Measurements from ENCODE around the gene NHP2.
"Not testable (repeated sequence)": the region's sequence is repeated elsewhere in the genome, so short reads cannot be mapped to it uniquely, and the experiment has no call there.

NHP2 gene

GRCh38 chr5:178153530-178154340 is at the start of gene NHP2:
TSS of gene NHP2 (minus strand) at chr5:178153885. CDS start at chr5:178153817, 68 bp downstream.
- peak; percentile 96 for DNase-seq

GRCh38 chr5:178202541-178202940 is 48.9 kb upstream of the NHP2 start:
- no peak for DNase-seq

GRCh38 chr5:178201927-178202235 is 48.2 kb upstream of the NHP2 start:
- DNase-seq: no peak

DNA sequence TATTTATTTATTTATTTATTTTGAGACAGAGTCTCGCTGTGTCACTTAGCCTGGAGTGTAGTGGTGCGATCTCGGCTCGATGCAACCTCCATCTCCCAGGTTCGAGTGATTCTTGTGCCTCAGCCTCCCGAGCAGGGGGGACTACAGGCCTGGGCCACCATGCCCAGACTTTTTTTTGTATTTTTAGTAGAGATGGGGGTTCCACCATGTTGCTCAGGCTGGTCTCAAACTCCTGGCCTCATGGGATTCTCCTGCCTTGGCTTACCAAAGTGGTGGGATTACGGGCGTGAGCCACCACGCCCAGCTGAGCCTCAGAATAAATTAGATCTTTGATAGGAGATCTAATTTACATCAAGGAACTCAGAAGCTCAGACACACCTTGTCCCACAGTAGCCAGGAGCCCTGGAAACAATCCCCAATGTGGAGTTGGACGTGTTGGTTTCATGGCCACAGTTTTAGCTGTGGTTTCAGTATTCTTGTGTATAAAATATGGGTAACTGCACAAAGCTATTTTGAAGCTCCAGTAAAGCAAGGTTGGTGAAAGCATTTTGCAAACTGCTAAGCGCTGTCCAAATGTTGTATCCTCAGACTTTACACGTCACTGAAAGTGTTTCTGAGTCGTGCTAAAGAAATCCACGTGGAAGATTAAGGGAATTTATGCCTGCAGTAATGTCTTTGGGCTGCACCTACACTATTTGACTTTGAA is 47.7 kb upstream of the NHP2 start:
- no peak for DNase-seq

DNA sequence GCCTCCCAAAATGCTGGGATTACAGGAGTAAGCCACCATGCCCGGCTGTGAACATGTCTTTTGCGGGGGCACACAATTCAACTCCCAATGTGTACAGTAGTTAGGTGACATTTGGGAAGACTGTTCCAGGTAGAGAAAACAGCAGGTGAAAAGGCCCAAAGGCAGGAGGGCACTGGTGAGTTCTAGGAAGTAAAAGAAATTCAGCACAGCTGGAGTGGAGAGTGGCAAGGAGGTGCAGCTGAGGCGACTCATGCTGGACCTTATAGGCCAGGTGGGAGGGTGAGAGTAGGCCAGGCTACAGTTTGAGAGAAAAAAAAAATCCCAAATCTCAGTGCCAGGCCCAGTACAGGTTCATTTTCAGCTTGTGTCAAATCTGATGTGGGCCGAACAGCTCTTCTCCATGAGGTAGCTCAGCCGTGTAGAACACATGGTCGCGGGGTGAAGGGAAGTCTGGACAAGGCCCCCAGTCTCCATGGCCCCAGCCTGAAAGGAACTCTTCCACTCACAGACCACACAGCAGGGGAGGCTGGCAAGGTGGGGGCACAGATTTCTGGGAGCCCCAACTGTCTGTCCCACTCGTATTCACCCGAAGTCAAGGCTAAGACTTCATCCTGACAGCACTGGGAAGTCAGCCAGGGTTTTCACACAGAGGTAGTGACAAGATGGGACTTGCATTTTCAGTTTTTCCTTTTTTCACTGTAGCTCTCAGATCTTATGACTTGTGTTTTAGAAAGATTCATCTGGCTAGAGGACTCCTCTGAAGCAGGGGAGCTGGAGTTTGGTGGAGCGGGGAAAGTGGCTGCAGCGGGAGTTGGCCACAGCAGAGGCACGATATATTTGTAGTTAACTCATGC is 46.1 kb upstream of the NHP2 start:
- DNase-seq: no peak

DNA sequence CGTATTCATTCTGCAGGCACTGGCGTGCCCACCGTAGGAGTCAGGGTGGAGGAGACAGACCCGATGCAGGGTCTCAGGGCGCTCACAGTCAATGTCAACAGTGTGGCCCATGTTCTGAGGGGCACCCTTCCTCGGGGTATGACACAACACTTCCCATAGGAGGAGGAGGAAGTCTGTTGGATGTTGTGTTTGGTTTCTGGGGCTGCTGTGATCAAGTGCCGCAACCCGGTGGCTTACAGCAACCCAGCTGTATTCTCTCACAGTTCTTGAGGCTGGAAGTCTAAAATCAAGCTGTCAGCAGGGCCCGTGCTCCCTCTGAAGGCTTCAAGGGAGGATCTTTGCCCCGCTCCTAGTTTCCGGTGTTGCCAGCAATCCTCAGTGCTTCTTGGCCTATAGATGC is 45.0 kb upstream of the NHP2 start:
- DNase-seq: no peak

GRCh38 chr5:178198151-178198550 is 44.5 kb upstream of the NHP2 start:
- DNase-seq: not testable (repeated sequence)

GRCh38 chr5:178196986-178197385 is 43.3 kb upstream of the NHP2 start:
- no peak for DNase-seq

DNA sequence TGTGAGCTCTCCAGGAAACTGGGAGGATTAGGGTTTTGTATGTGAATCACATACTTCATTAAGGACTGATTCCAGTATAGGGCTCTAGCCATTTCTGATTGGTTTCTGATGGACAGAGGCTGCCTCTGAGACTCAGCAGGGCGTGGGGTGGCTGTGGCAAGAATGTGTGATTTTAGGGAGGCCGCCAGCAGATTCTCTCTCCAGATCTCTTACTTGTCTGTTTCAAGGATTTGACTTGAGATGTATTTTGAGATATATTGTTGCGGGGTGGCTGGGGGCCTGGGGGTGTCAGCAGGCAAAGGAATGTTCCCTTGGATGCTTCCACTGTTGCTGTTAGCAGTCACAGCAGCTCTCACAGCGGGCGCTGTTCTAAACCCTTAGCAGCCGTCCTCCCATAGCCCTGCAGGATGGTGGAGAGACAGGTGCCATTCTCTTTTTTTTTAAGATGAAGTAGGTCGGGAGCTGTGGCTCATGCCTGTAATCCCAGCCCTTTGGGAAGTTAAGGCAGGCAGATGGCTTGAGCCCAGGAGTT is 42.7 kb upstream of the NHP2 start:
- DNase-seq: no peak

DNA sequence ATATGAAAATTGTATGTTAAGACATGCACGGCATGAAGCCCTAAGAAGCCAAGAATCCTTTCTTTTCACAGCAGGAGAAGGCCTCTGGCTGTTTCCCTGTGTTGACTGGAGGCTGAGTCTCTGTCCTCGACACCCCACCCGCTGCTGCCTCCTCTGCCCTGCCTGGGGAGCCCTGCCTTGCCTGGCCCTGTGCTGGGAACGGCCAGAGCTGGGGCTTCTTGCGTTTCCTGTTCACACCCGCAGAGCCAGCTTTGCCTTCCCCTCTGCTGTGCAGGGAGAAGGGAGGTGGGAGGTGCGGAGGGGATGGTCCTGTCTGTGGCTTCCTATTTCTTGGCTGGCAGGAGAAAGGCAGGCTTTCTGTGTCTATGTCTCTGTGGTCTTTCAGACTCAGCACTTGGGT is 40.3 kb upstream of the NHP2 start:
- no peak for DNase-seq

GRCh38 chr5:178193251-178193809 is 39.6 kb upstream of the NHP2 start:
- no peak for DNase-seq

GRCh38 chr5:178192787-178193186 is 39.1 kb upstream of the NHP2 start:
- no peak for DNase-seq

- DNase-seq: no peak
Observed at GRCh38 chr5:178192244-178192643, 38.6 kb upstream of the NHP2 start.

DNA sequence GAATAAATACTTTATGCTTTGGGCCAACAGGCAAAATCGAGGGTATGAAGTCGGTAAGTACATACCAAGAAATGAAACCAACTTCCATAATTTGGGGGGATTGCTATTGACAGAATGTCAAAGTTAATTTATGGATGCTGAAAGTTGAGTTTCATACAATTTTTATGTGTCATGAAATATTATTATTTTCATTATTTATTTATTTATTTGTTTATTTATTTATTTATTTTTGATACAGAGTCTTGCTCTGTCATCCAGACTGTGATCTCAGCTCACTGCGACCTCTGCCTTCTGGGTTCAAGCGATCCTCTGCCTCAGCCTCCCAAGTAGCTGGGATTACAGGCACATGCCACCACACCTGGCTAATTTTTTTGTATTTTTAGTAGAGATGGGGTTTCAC is 38.0 kb upstream of the NHP2 start:
- no peak for DNase-seq

GRCh38 chr5:178189433-178189832 is 35.7 kb upstream of the NHP2 start:
- DNase-seq: no peak

DNA sequence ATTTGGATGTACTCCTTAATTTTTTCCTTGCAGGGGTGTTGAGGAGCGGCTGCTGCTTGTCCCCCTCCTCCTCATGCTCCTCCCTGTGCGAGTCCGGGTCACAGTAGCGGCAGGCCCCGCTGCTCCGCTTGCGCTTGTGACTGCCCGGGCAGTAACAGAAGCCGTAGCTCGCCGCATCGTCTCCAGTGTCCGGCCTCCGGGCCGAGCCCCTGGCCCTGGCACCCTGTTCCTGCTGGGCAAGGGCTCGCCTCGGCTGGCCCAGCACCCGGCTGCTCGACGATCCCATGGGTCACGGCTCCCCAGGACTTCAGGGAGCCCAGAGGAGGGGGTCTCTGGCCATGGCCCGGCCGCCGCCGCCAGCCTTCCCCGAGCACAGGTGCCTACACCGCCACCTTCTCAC is 33.3 kb upstream of the NHP2 start, which contains the start of gene GMCL2:
Gene GMCL2 (minus strand): TSS at position 358 of the 400 bp plus-strand sequence. CDS start 72 bp downstream, at position 286.
- no peak for DNase-seq

DNA sequence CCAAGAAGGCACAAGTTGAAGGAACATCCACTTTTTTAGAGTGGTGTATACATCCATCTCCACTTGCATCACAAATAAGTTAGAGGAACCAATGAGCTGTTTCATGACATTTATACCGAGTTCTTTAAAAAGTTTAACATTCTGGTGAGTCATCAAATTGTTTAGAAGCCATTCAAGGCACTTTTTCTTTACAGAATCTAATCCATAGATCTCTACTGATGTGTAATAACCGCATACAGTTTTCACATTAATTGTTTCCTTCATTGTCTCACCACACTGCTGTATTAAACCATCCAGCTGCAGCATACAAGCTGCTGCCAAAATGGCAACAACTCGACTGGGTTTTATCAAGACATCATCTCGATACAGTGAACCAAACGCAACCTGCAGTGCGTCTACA is 32.7 kb upstream of the NHP2 start:
- no peak for DNase-seq

GRCh38 chr5:178182158-178182876 is 28.6 kb upstream of the NHP2 start:
- DNase-seq: no peak

- no peak for DNase-seq
Observed at GRCh38 chr5:178180141-178180863, 26.6 kb upstream of the NHP2 start.

- no peak for DNase-seq
Observed at GRCh38 chr5:178177569-178177968, 23.9 kb upstream of the NHP2 start.

- no peak for DNase-seq
Observed at GRCh38 chr5:178176791-178177190, 23.1 kb upstream of the NHP2 start.

GRCh38 chr5:178174456-178174855 is 20.8 kb upstream of the NHP2 start:
- no peak for DNase-seq

Data from CD4-positive, alpha-beta T cell treated with Interleukin-15 for 1 hour (primary cell).